GM21367 (cell line): ENCODE results near the gene DPP9.

Source experiments
- ATAC-seq: cut with Tn5 transposase; IDR thresholded peaks from one replicate; pipeline ENCODE4 v1.9.1; 2021; ENCODE audit not compliant: unreplicated experiment

Gene DPP9

DNA sequence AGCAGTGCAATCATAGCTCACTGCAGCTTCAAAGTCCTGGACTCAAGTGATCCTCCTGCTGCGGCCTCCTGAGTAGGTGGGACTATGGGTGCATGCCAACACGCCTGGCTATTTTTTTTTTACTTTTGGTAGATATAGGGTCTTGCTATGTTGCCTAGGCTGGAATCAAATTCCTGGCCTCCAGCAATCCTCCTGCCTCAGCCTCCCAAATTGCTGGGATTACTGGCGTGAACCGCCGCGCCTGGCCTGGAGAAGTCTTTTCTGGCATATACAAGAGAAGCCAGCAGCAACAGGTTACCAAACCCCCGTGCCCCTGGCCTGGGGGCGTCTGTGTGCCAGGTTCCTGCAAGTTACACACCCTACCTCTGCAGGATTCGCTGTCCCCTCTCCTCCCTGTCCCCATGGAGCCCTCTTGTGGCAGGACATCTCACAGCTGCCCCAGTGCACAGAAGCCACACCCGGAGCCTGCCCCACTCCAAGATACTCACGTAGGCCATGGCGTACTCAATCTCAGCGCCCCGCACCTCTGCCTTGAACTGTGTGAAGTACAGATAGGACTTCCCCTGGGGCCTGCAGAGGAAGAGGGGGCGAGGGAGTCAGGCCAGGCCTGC is 63.4 kb downstream of the DPP9 start:
- no peak for ATAC-seq

DNA sequence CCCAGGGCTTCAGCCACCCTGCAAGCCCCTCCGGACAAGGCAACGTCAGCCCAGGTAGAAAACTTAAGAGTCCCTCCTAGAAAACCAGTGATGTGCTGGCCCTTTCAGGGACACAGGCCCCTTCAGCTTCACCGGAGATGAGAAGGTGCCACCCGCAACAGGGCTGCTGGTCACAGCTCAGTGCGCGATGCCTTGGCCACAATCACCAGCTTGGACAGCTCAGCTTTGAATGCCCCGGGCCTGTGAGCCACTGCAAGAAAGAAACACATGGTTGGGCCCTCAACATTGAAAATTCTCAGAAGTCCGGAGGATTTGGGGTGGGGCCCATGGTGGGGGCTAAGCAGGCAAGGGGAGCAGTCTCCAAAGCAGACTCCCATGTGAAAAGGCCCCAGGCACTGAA is 65.8 kb downstream of the DPP9 start:
- ATAC-seq: no peak

- ATAC-seq: no peak
Observed at GRCh38 chr19:4657262-4657661, 66.4 kb downstream of the DPP9 start.

- no peak for ATAC-seq
Observed at GRCh38 chr19:4656102-4656501, 67.5 kb downstream of the DPP9 start.

GRCh38 chr19:4654437-4655361 is 68.9 kb downstream of the DPP9 start:
- ATAC-seq: no peak

DNA sequence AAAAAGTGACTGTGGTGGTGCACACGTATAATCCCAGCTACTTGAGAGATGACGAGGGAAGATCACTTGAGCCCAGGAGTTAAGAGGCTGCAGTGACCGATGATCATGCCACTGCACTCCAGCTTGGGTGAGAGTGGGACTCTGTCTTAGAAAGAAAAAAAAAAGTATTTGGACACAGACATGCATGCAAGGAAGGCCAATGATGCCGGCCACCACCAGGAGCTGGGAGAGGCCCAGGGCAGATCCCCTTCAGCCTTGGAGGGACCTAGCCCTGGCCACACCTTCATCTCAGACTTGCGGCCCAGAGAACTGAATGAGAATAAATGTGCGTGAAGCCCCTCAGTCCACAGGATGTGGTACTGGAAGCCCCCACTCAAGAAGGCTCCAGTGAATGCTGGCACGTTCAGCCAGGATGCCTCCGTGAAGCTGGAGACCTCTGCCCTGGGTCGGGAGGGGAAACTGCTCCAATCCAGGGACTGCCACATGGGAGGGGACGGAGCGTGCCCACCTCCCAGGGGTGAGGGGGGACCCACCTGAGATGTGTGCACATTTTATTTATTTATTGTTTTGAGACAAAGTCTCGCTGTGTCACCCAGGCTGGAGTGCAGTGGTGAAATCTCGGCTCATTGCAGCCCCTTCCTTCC is 69.7 kb downstream of the DPP9 start:
- ATAC-seq: no peak

DNA sequence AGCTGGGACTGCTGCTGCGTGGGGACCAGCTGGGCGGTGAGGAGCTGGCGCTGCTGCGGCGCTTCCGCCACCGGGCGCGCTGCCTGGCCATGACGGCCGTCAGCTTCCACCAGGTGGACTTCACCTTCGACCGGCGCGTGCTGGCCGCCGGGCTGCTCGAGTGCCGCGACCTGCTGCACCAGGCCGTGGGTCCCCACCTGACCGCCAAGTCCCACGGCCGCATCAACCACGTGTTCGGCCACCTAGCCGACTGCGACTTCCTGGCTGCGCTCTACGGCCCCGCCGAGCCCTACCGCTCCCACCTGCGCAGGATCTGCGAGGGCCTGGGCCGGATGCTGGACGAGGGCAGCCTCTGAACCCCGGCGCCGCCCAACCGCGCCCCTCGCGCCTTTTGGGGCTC is 71.6 kb downstream of the DPP9 start:
- ATAC-seq: no peak

DNA sequence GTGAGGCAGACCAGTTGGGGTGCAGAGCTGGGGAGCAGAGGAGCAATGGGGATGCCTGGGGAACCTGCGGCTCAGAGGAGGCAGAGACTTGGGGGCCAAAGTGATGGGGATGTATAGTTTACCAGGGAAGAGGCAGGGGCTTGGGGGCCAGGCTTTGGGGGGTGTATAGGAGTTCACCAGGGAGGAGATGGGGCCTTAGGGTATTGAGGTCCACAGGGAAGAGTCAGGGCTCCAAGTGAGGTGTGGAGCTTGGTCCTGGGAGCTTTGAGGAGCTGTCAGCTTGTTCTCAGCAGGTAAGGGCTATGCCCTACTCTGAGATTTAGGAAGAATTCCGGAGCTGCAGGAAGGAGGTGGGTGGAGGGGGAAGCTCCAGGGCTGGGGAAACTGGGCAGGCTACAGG is 73.5 kb downstream of the DPP9 start:
- ATAC-seq: no peak

DNA sequence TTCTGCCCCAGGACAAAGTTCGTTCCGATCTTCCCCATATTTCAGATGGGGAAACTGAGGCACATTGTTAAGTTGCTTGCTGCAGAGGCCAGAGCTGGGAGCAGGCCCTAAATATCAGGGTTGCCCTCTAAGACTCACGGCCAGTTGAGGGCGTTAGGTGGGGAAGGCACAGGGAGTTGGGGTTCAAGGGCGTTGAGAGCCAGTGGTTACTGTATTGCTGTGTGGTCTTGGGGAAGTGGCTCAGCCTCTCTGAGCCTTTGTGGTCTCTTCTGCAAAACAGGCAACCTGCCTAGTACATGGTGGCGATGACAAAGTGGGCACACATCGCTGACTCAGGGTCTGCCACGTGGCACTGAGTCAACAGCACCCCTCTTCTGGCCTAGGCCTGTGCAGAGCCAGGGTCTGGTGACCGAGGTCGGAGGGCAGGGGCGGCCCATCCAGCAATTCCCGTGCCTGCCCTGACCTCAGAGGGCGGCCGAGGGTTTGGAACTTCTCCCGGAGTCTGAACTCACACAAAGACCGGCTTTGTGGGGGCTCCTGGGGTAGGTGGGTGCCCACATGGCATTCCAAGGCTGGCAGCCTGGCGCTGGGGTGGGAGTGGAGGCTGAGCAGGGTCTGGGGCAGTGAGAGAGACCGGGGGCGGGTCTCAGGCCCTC is 74.1 kb downstream of the DPP9 start:
- ATAC-seq: no peak

GRCh38 chr19:4647676-4648644 is 75.7 kb downstream of the DPP9 start:
- ATAC-seq: no peak

DNA sequence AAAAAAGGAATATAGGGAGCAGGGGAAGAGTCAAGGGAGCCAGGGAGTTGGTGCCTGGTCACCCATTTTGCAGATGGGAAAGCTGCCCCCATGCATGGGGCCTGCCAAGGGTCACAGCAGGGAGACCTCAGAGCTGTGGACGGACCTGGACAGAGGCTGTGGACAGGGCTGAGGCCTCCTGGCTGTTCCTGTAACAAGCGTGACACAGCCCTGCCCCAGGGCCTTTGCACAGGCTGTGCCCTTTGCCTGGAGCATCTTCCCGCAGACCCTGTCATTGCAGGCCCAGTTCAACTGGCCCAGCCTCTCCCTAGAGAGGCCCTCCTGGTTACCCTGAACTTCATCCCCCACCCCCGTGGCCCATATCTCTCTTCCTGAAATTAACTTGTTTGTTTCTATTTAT is 77.9 kb downstream of the DPP9 start:
- no peak for ATAC-seq

DNA sequence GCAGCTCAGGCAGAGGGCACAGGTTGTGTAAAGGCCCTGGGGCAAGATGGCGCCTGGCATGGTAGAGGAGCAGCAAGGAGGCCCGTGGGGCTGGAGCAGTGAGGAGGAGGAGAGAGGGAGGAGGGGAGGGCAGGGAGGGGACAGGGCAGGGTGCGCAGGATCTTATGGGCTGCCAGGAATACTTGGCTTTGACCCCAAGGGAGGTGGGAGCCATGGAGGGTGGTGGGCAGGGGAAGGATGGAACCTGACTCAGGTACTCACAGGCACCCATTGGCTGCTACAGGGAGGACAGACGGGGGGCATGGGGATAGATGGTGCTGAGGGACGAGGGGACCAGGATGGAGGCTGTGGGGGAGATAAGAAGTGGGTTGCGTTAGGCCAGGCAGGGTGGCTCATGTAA is 81.0 kb downstream of the DPP9 start:
- no peak for ATAC-seq

DNA sequence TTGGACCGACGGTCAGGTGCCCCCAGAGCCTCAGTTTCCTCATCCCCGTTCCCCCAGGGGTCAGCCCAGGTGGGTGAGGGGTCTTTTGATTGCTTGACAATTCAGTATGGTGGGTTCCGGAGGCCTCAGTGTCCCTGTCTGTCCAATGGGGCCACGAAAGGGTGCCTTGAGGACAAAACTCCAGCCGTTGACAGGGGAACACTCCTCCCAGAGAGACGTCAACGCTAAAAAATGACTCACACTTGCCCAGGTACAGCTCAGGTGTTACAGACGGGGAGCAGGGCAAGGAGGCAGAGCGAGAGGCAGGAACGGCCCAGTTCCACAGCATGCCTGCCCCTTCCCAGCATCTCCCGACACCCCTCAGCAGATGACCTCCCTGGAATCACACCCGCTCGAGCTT is 82.5 kb downstream of the DPP9 start:
- no peak for ATAC-seq

GRCh38 chr19:4640247-4641000 is 83.2 kb downstream of the DPP9 start:
- ATAC-seq: no peak

DNA sequence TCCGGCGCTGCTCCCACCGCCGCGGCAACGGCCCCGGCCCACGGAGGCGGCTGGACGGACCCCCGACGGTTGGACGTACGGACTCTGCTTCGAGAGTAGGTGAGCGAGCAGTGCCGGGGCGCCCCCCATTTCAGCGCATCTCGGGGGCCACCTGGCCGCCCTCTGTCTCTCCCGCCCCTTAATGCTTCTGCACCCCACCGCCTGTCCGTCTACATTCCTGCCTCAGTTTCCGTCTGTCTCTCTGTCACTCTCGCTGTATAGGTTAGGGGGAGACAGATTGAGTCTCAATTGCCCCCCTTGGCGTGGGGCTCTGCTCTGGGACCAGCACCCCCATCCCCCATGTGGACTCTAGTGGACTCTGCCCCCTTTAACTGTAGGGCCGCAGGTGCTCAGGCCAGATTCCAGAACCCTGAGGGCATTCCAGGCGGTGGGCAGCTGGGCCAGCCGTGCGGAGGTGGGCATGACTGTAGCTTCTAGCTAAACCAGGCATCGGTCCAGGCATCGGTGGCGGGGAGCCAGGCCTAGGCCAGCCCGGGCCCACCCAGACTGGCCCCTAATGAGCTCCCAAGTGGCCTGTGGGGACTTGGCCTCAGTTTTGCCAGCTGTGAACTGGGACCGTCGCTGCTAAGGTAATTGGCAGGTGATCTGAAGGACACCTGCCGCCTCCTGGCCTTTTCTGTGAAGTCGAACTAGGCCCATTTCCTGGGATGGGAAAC is 84.0 kb downstream of the DPP9 start:
- ATAC-seq: peak; percentile 7

GRCh38 chr19:4638828-4639530 is 84.7 kb downstream of the DPP9 start, which contains the start of gene TNFAIP8L1:
Gene TNFAIP8L1 (plus strand): TSS chr19:4639516. CDS start chr19:4651870, 12,354 bp downstream.
- peak; percentile 65 for ATAC-seq

- ATAC-seq: no peak
Observed at GRCh38 chr19:4638317-4638716, 85.3 kb downstream of the DPP9 start.

DNA sequence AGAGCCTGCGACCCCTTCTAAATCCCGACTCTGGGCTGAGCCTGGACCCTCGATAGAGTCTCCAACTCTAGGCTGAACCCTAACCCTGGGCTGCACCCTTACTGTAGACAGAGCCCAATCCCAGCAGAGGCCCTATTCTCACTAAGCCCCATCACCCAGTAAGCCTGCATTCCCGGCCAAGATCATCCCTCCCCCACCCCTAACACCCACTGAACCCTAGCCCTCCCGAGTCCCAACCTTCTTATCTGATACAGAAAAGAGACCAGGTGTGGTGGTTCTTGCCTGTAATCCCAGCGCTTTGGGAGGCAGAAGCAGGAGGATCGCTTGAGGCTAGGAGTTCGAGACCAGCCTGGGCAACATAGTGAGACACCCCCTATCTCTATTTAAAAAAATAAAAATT is 86.9 kb downstream of the DPP9 start:
- ATAC-seq: no peak
